OCI-LY7 (cell line): ENCODE measurements around the gene HDHD5. TPM values are rescaled to one million over a fixed set of nuclear protein-coding genes. Genes with fewer than 3 reads are reported as not detected.

Experiments used
- BruUV-seq: library from RNA; stranded (reverse); fragments of 400-500 nt; replicated peaks from 2 replicates; lab custom pipeline; 2021; lab: Mats Ljungman, UMichigan
- CTCF ChIA-PET: fragments of 300-600 bp; sonication (Branson Sonifier 250); formaldehyde crosslinking; loops from one replicate; lab custom pipeline; 2022; ENCODE audit warnings: antibody characterized with exemption; ENCODE audit not compliant: unreplicated experiment; lab: Charles Lee
- POLR2A ChIA-PET: fragments of 300-600 bp; sonication (Branson Sonifier 250); formaldehyde crosslinking; loops from one replicate; lab custom pipeline; 2022; ENCODE audit warnings: antibody characterized with exemption; lab: Charles Lee
- DNase-seq: peaks from one replicate; pipeline ENCODE4 v3.0.0-alpha.2; 2015; ENCODE audit warnings: low spot score
- H2AFZ ChIP-seq: fragments of 200-600 bp; sonication (generic), shearing (Covaris generic); 2 replicates; pipeline ENCODE4 v1.6.1; 2014; ENCODE audit warnings: mild to moderate bottlenecking, antibody characterized with exemption, low read length, moderate library complexity
- H3K27ac ChIP-seq: fragments of 200-600 bp; sonication (generic); 2 replicates; pipeline ENCODE4 v1.5.1; 2014; ENCODE audit warnings: mixed run types, low read depth, mild to moderate bottlenecking, moderate library complexity, low read length, inconsistent platforms; ENCODE audit not compliant: poor library complexity, severe bottlenecking
- H3K36me3 ChIP-seq: fragments of 200-600 bp; sonication (generic); 2 replicates; pipeline ENCODE4 v1.6.1; 2014; ENCODE audit warnings: mild to moderate bottlenecking, antibody characterized with exemption, low read length, moderate library complexity, mixed read lengths; ENCODE audit not compliant: insufficient read depth
- H3K4me1 ChIP-seq: fragments of 200-600 bp; sonication (generic); 2 replicates; pipeline ENCODE4 v1.5.1; 2014; ENCODE audit warnings: mild to moderate bottlenecking, low read length; ENCODE audit not compliant: insufficient read depth, poor library complexity, severe bottlenecking
- H3K4me2 ChIP-seq: fragments of 200-600 bp; sonication (generic); 2 replicates; pipeline ENCODE4 v1.6.1; 2014; ENCODE audit warnings: mild to moderate bottlenecking, low read length
- H3K4me3 ChIP-seq: fragments of 200-600 bp; sonication (generic); 2 replicates; pipeline ENCODE4 v1.5.1; 2014; ENCODE audit warnings: mild to moderate bottlenecking, low read depth, low read length; ENCODE audit not compliant: poor library complexity, severe bottlenecking
- H3K79me2 ChIP-seq: fragments of 200-600 bp; sonication (generic); 2 replicates; pipeline ENCODE4 v1.6.1; 2016; ENCODE audit warnings: low read depth, mild to moderate bottlenecking, low read length, moderate library complexity, mixed read lengths; ENCODE audit not compliant: insufficient read depth
- H3K9me2 ChIP-seq: fragments of 200-600 bp; sonication (generic); 2 replicates; pipeline ENCODE4 v1.6.1; 2016; ENCODE audit warnings: mild to moderate bottlenecking, low read length, mixed read lengths; ENCODE audit not compliant: insufficient read depth
- H3K9me3 ChIP-seq: fragments of 200-600 bp; sonication (generic); 2 replicates; pipeline ENCODE4 v1.6.1; 2014; ENCODE audit warnings: mild to moderate bottlenecking, mixed run types, low read length, mixed read lengths
- H4K20me1 ChIP-seq: fragments of 200-600 bp; sonication (generic); 2 replicates; pipeline ENCODE4 v1.6.1; 2014; ENCODE audit warnings: mild to moderate bottlenecking, antibody characterized with exemption, low read length, moderate library complexity, mixed read lengths; ENCODE audit not compliant: insufficient read depth
- EZH2phosphoT487 ChIP-seq: fragments of 200-600 bp; sonication (generic); IDR thresholded peaks from 2 replicates; pipeline ENCODE4 v1.6.1; 2018; ENCODE audit warnings: low read depth, borderline replicate concordance, mild to moderate bottlenecking, mixed run types, antibody characterized with exemption, low read length, moderate library complexity, mixed read lengths
- intact Hi-C: fragments of 100-400 bp; cut with micrococcal nuclease; formaldehyde crosslinking; loops from one replicate; pipeline ENCODE4 v1.10.0; 2022; ENCODE audit not compliant: unreplicated experiment
- total RNA-seq, 2 experiments: library from RNA; depleted of rRNA in 1 of 2; stranded (reverse); fragments of >200 nt in 1 of 2; shearing (Covaris generic) in 1 of 2; gene quantifications; 2 replicates each; pipeline ENCODE4 v1.2.3, GENCODE V29; 2014 to 2022
- TF ChIP-seq, protein P1 (sequence below): fragments of 200-600 bp; sonication (generic); conservative IDR thresholded peaks from 2 replicates; pipeline ENCODE4 v1.5.1; 2014; ENCODE audit warnings: mild to moderate bottlenecking, antibody characterized with exemption, low read length, moderate library complexity, mixed read lengths

Gene HDHD5
- total RNA-seq, 2 experiments from 2014 or later, result 77.4 to 84.6 TPM

GRCh38 chr22:17159504-17159951 is 451 bp upstream of the HDHD5 start:
- H3K4me3 ChIP-seq, result peak overlapping the region; percentile 83
- TF ChIP-seq, protein P1, sequence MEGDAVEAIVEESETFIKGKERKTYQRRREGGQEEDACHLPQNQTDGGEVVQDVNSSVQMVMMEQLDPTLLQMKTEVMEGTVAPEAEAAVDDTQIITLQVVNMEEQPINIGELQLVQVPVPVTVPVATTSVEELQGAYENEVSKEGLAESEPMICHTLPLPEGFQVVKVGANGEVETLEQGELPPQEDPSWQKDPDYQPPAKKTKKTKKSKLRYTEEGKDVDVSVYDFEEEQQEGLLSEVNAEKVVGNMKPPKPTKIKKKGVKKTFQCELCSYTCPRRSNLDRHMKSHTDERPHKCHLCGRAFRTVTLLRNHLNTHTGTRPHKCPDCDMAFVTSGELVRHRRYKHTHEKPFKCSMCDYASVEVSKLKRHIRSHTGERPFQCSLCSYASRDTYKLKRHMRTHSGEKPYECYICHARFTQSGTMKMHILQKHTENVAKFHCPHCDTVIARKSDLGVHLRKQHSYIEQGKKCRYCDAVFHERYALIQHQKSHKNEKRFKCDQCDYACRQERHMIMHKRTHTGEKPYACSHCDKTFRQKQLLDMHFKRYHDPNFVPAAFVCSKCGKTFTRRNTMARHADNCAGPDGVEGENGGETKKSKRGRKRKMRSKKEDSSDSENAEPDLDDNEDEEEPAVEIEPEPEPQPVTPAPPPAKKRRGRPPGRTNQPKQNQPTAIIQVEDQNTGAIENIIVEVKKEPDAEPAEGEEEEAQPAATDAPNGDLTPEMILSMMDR, result no peak
- no peak for TF ChIP-seq EZH2phosphoT487

DNA sequence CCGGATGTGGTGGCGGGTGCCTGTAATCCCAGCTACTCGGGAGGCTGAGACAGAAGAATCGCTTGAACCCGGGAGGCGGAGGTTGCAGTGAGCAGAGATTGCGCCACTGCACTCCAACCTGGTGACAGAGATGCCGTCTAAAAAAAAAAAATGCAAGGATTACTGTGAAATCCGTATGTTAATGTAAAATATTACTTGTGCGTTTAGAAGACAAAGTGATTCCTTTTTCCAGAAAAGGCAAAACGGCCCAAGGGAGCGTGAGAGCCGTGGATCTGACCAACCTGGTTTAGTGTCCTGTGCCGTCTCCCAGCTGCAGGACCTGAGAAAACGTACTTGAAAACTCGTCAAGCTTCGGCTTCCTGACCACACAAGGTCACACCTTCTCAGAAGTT is 905 bp downstream of the HDHD5 start:
- Histone ChIP-seq H3K36me3 (peaks cover 22% of the 10 kb centered on the region; the same call in 1 of the 2 replicates), H3K27ac (peak overlapping the region; percentile 47), H4K20me1 (peaks cover 11% of the 10 kb centered on the region; the same call in 1 of the 2 replicates), H3K4me3 (peak overlapping the region; percentile 83), H3K79me2 (peaks cover 55% of the 10 kb centered on the region), H3K9me3 (no peaks in the 10 kb centered on the region), H3K4me2 (peak overlapping the region; percentile 94), H3K9me2 (no peaks in the 10 kb centered on the region), H2AFZ (peak overlapping the region; percentile 94), H3K4me1 (peaks cover 26% of the 10 kb centered on the region)
- no TSS peak for BruUV-seq
- CTCF ChIA-PET, result interaction anchor here (0.6 kb wide), 1 partner anchor 32 kb away, joined by 3 read pairs; no protein-coding TSS in a partner anchor
- intact Hi-C loops, result loop anchor here (2.0 to 5.0 kb wide), 3 partner anchors 41 to 236 kb away; no protein-coding TSS in a partner anchor
- POLR2A ChIA-PET, result interaction anchor here (0.7 to 1.5 kb wide), 4 partner anchors 12 to 219 kb away, joined by 3 to 6 read pairs (median 4); no protein-coding TSS in a partner anchor
- no peak for DNase-seq
- TF ChIP-seq, protein P1, result no peak
- no peak for TF ChIP-seq EZH2phosphoT487

More at GRCh38 chr22:17159504-17159951, 451 bp upstream of the HDHD5 start:
- no TSS peak for BruUV-seq
- Histone ChIP-seq H3K9me2 (no peaks in the 10 kb centered on the region), H3K4me1 (peaks cover 26% of the 10 kb centered on the region), H3K27ac (no peak overlapping the region), H4K20me1 (peaks cover 11% of the 10 kb centered on the region; the same call in 1 of the 2 replicates), H3K4me2 (peak overlapping the region; percentile 70), H3K79me2 (peaks cover 43% of the 10 kb centered on the region), H3K36me3 (peaks cover 14% of the 10 kb centered on the region; the same call in 1 of the 2 replicates), H3K9me3 (no peaks in the 10 kb centered on the region), H2AFZ (peak overlapping the region; percentile 94)
- CTCF ChIA-PET, result interaction anchor here (1.3 kb wide), 1 partner anchor 12 kb away, joined by 5 read pairs; no protein-coding TSS in a partner anchor
- intact Hi-C loops, result loop anchor here (2.0 to 5.0 kb wide), 3 partner anchors 42 to 237 kb away; no protein-coding TSS in a partner anchor
- POLR2A ChIA-PET, result interaction anchor here (0.7 to 2.3 kb wide), 2 partner anchors 13 to 41 kb away, joined by 4 to 9 read pairs; no protein-coding TSS in a partner anchor
- DNase-seq, result no peak

DNA sequence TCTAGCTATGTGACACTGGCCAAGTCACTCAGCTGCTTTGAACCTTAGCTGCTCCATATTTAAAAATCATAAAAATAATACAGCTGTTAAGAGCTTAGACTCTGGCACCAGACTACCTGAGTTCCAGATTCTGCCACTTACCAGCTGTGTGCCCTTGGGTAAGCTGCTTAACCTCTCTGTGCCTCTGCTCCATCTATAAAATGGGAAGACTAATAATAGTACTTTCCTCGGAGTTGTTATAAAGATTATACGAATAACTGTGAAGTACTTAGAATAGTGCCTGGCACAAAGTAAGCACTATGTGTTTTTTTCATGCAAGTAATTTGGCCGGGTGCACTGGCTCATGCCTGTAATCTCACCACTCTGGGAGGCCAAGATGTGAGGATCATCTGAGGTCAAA is 1.4 kb downstream of the HDHD5 start:
- no peak for DNase-seq
- Histone ChIP-seq H3K4me2 (peak overlapping the region; percentile 94), H4K20me1 (peaks cover 11% of the 10 kb centered on the region; the same call in 1 of the 2 replicates), H3K9me3 (no peaks in the 10 kb centered on the region), H3K79me2 (peaks cover 59% of the 10 kb centered on the region), H3K9me2 (no peaks in the 10 kb centered on the region), H3K36me3 (peaks cover 24% of the 10 kb centered on the region), H3K4me1 (peaks cover 26% of the 10 kb centered on the region), H3K27ac (no peak overlapping the region), H3K4me3 (peak overlapping the region; percentile 83), H2AFZ (no peak overlapping the region)
- CTCF ChIA-PET, result no interaction called here
- TF ChIP-seq, protein P1, result no peak; the same call in 1 of the 2 replicates
- TF ChIP-seq EZH2phosphoT487, result no peak
- intact Hi-C loops, result loop anchor here (2.0 to 5.0 kb wide), 3 partner anchors 40 to 235 kb away; no protein-coding TSS in a partner anchor
- POLR2A ChIA-PET, result interaction anchor here (0.6 to 1.5 kb wide), 6 partner anchors 12 to 220 kb away, joined by 3 to 6 read pairs (median 3); no protein-coding TSS in a partner anchor
- BruUV-seq, result TSS peak; percentile 70
